ENCODE measurements around the gene FNDC3A. TPM values are rescaled to one million over a fixed set of nuclear protein-coding genes. Genes with fewer than 3 reads are reported as not detected.

Gene FNDC3A
- polyA plus RNA-seq, 1 of the 3 experiments (the other 2 are of a cell fraction), result 27.7 TPM

- TF ChIP-seq, protein P1, sequence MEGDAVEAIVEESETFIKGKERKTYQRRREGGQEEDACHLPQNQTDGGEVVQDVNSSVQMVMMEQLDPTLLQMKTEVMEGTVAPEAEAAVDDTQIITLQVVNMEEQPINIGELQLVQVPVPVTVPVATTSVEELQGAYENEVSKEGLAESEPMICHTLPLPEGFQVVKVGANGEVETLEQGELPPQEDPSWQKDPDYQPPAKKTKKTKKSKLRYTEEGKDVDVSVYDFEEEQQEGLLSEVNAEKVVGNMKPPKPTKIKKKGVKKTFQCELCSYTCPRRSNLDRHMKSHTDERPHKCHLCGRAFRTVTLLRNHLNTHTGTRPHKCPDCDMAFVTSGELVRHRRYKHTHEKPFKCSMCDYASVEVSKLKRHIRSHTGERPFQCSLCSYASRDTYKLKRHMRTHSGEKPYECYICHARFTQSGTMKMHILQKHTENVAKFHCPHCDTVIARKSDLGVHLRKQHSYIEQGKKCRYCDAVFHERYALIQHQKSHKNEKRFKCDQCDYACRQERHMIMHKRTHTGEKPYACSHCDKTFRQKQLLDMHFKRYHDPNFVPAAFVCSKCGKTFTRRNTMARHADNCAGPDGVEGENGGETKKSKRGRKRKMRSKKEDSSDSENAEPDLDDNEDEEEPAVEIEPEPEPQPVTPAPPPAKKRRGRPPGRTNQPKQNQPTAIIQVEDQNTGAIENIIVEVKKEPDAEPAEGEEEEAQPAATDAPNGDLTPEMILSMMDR (IDR thresholded peaks at IDR 0.05), result no peak
- no peak for TF ChIP-seq GATA2 (CRISPR knock-in tag; IDR thresholded peaks at IDR 0.05)
- TF ChIP-seq MXI1 (IDR thresholded peaks at IDR 0.05; ENCODE audit: low read depth, low read length), result no peak
Measured at GRCh38 chr13:48983331-48983730, 7.6 kb downstream of the FNDC3A start (continued).

DNA sequence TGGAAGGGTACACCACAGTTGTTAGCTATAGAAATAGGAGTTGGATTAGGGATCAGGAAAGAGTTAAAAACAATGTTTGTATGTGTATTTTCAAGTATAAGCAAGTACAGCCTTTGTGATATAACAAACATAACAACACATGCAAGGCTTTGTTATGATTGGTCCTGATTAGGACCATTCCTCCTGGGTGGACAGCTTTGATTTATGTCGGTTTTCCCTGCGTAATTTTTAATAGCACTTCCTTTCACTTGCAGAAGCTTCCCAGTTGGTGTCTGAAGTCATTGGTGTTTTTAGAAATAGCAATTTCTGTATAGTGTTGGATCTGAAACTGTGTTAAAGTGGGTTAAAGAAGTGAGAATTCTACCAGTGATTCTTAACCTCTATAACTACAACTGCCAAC lies 10.0 kb downstream of the FNDC3A start:
- peaks cover 38% of the 10 kb centered on the region for H4K20me1 ChIP-seq (ENCODE audit: insufficient read depth)
- TF ChIP-seq MEF2A (IDR thresholded peaks at IDR 0.05; ENCODE audit: borderline replicate concordance, low read depth) (no peak), ZBTB33 (IDR thresholded peaks at IDR 0.05; ENCODE audit: borderline replicate concordance, low read depth) (no peak), RCOR1 (IDR thresholded peaks at IDR 0.05; ENCODE audit: low read length) (no peak), NRF1 (IDR thresholded peaks at IDR 0.05; ENCODE audit: low read depth, low read length) (no peak), JUND (IDR thresholded peaks at IDR 0.05) (no peak)
- H3K9ac ChIP-seq, result no peak overlapping the region
- DNase-seq, result no peak
- H3K9me3 ChIP-seq, result peaks cover 3% of the 10 kb centered on the region; the same call in 1 of the 2 replicates
- no peaks in the 10 kb centered on the region for H3K27me3 ChIP-seq (ENCODE audit: insufficient read depth)
- H3K4me1 ChIP-seq (ENCODE audit: control insufficient read depth in 1 of 2, insufficient read depth in 2 of 2, low read depth in 1 of 2, low read length in 1 of 2), result peaks cover 0 to 12% of the 10 kb centered on the region in 2 experiments; a peak in 2 of 4 replicates
- no peaks in the 10 kb centered on the region for H3K9me2 ChIP-seq
- peaks cover 23% of the 10 kb centered on the region for H3F3A ChIP-seq (replicated peaks; ENCODE audit: insufficient read depth)
- WGBS (ENCODE audit: low lambda C conversion rate), result 96% methylated on average over 2 of the region's 2 CpGs
- no peak overlapping the region for H2AFZ ChIP-seq (ENCODE audit: low read depth)
- peaks cover 100% of the 10 kb centered on the region for H3K79me2 ChIP-seq (ENCODE audit: insufficient read depth)
- no peak overlapping the region for H3K4me2 ChIP-seq
- ChIA-PET POLR2A (no interaction called here), CTCF (no interaction called here)
- H3K27ac ChIP-seq (ENCODE audit: low read depth in 2 of 2, low read length in 1 of 2), result no peak overlapping the region; a peak in 1 of 4 replicates
- H3K4me3 ChIP-seq (ENCODE audit: low read depth in 2 of 2, low read length in 1 of 2), result no peak overlapping the region
- peaks cover 0 to 43% of the 10 kb centered on the region in 2 experiments for H3K36me3 ChIP-seq (replicated peaks in 1 of 2; ENCODE audit: control insufficient read depth in 1 of 2, insufficient read depth in 2 of 2, low read length in 1 of 2)

GRCh38 chr13:48990900-48991299 lies 15.2 kb downstream of the FNDC3A start:
- ChIA-PET CTCF (no interaction called here), POLR2A (no interaction called here)
- WGBS (ENCODE audit: low lambda C conversion rate), result 100% methylated on average over 1 of the region's 1 CpG
- H3K4me3 ChIP-seq (ENCODE audit: low read depth in 2 of 2, low read length in 1 of 2), result no peak overlapping the region
- peaks cover 0 to 74% of the 10 kb centered on the region in 2 experiments for H3K36me3 ChIP-seq (replicated peaks in 1 of 2; ENCODE audit: control insufficient read depth in 1 of 2, insufficient read depth in 2 of 2, low read length in 1 of 2)
- H3F3A ChIP-seq (replicated peaks; ENCODE audit: insufficient read depth), result peaks cover 22% of the 10 kb centered on the region
- H3K79me2 ChIP-seq (ENCODE audit: insufficient read depth), result peaks cover 100% of the 10 kb centered on the region
- no peaks in the 10 kb centered on the region for H3K9me2 ChIP-seq
- no peak overlapping the region for H2AFZ ChIP-seq (ENCODE audit: low read depth)
- no peak overlapping the region for H3K9ac ChIP-seq
- H3K4me1 ChIP-seq (ENCODE audit: control insufficient read depth in 1 of 2, insufficient read depth in 2 of 2, low read depth in 1 of 2, low read length in 1 of 2), result no peaks in the 10 kb centered on the region; a peak in 1 of 4 replicates
- H3K27me3 ChIP-seq (ENCODE audit: insufficient read depth), result no peaks in the 10 kb centered on the region
- no peak for DNase-seq
- peaks cover 13% of the 10 kb centered on the region; the same call in 1 of the 2 replicates for H4K20me1 ChIP-seq (ENCODE audit: insufficient read depth)
- no peak overlapping the region for H3K4me2 ChIP-seq
- H3K27ac ChIP-seq (ENCODE audit: low read depth in 2 of 2, low read length in 1 of 2), result no peak overlapping the region
- peaks cover 14% of the 10 kb centered on the region; the same call in 1 of the 2 replicates for H3K9me3 ChIP-seq
- TF ChIP-seq MXI1 (IDR thresholded peaks at IDR 0.05; ENCODE audit: low read depth, low read length), result no peak
- TF ChIP-seq TAF1 (IDR thresholded peaks at IDR 0.05; ENCODE audit: borderline replicate concordance, low read depth, low read length), result no peak
- no peak for TF ChIP-seq REST (IDR thresholded peaks at IDR 0.05; ENCODE audit: low read depth, low read length)
- TF ChIP-seq FOSL2 (IDR thresholded peaks at IDR 0.05; ENCODE audit: borderline replicate concordance, low read depth), result no peak
- no peak for TF ChIP-seq GATA2 (CRISPR knock-in tag; IDR thresholded peaks at IDR 0.05)
- no peak for TF ChIP-seq MAX (IDR thresholded peaks at IDR 0.05; ENCODE audit: low read depth)
- TF ChIP-seq CHD2 (IDR thresholded peaks at IDR 0.05; ENCODE audit: low read length, partially characterized antibody), result no peak
- TF ChIP-seq NFIC (IDR thresholded peaks at IDR 0.05; ENCODE audit: borderline replicate concordance), result no peak
- TF ChIP-seq, protein P1 (IDR thresholded peaks at IDR 0.05), result no peak
- TF ChIP-seq TEAD4 (IDR thresholded peaks at IDR 0.05; ENCODE audit: borderline replicate concordance, insufficient read depth), result no peak

Data from SK-N-SH (cell line).